Pancreas (tissue), 10 donors: ENCODE results near the gene AUTS2. TPM values are rescaled to one million over a fixed set of nuclear protein-coding genes. Genes with fewer than 3 reads are reported as not detected.
A peak's percentile ranks its signal among the peaks of the same experiment; 100 is the strongest.

Experiments
- ATAC-seq, 4 donors: fragments of 200-7000 bp; cut with Tn5 transposase; one replicate each; pipeline versions ENCODE4 v1.8.0 to v1.9.1; 2020; ENCODE audit warnings: mild to moderate bottlenecking in 4 of 4, moderate library complexity in 4 of 4
- DNase-seq, 6 donors: peaks; one replicate each; pipeline ENCODE4 v3.0.0-alpha.2; 2020
- FAIRE-seq: peaks from 2 replicates; lab custom pipeline; 2012; peaks lifted over from hg19 to GRCh38; lab: Jason Lieb, UNC
- H3K27ac ChIP-seq, 4 donors: fragments of 200-600 bp; sonication (generic); 1 replicate in 3 of 4; 2 replicates in 1 of 4; pipeline versions ENCODE4 v1.5.0 to v1.8.0; 2020
- H3K27me3 ChIP-seq, 4 donors: fragments of 200-600 bp; one replicate each; pipeline ENCODE4 v1.8.0; 2021
- H3K36me3 ChIP-seq, 3 donors: fragments of 200-600 bp; sonication (generic) in 1 of 3; one replicate each; pipeline versions ENCODE4 v1.5.0 to v1.8.0; 2020 to 2021
- H3K4me1 ChIP-seq, 3 donors: fragments of 200-600 bp; one replicate each; pipeline ENCODE4 v1.8.0; 2021
- H3K4me3 ChIP-seq, 4 donors: fragments of 200-600 bp; sonication (generic) in 2 of 4; one replicate each; pipeline versions ENCODE4 v1.5.0 to v1.8.0; 2020 to 2021
- H3K9me3 ChIP-seq, 4 donors: fragments of 200-600 bp; one replicate each; pipeline ENCODE4 v1.8.0; 2021
- WGBS, 2 donors: extraction: QIAGEN DNeasy Blood & Tissue Kit; methylation state at CpG; one replicate each; pipeline ENCODE4 v1.1.7; 2013; 5-methylcytosine and 5-hydroxymethylcytosine counted together
- intact Hi-C, 3 donors: fragments of 100-400 bp; cut with DNase I; formaldehyde crosslinking; loops; one replicate each; pipeline versions ENCODE4 v1.11.1 to v1.14.2; 2022
- polyA plus RNA-seq, 2 donors: library from polyadenylated mRNA; stranded (reverse); fragments of 200-250 nt; gene quantifications; one replicate each; pipeline ENCODE4 v1.2.3, GENCODE V29; 2013
- total RNA-seq, 6 donors: library from RNA; stranded (reverse); fragmentation: NEBNext Ultra II Directional in 4 of 6; extraction: Animal tissue kit (Norgen Biotek cat#: 25700) in 4 of 6; gene quantifications; one replicate each; pipeline versions ENCODE4 v1.2.1 to v1.2.4, GENCODE V29; 2021 to 2023
- TF ChIP-seq, protein P1 (sequence below), 4 donors: fragments of 200-600 bp; sonication (generic) in 3 of 4; IDR thresholded peaks; one replicate each; pipeline versions ENCODE4 v1.5.0 to v1.8.0; 2021; ENCODE audit warnings: antibody characterized with exemption in 4 of 4
- donor health status: healthy with polysubstance abuse.
- donor health status: DM: no; HTN: no; CAD: no; lungs with moderate emphysema.
- donor health status: DM: no; HTN: no; CAD: no.
- donor health status: control.
- donor health status: control.
- donor health status: Bipolar disorder and iron deficiency.
- donor health status: DM: yes; HTN: yes; CAD: no.
- donor health status: DM: no; HTN: no; CAD: no.
- donor health status: DM: no; HTN: no; CAD: no.
- donor health status: DM: yes; HTN: yes; CAD: no.

AUTS2 gene
- total and polyA plus RNA-seq, 8 donors, result 5.8 to 16.8 (median 9.9) TPM

DNA sequence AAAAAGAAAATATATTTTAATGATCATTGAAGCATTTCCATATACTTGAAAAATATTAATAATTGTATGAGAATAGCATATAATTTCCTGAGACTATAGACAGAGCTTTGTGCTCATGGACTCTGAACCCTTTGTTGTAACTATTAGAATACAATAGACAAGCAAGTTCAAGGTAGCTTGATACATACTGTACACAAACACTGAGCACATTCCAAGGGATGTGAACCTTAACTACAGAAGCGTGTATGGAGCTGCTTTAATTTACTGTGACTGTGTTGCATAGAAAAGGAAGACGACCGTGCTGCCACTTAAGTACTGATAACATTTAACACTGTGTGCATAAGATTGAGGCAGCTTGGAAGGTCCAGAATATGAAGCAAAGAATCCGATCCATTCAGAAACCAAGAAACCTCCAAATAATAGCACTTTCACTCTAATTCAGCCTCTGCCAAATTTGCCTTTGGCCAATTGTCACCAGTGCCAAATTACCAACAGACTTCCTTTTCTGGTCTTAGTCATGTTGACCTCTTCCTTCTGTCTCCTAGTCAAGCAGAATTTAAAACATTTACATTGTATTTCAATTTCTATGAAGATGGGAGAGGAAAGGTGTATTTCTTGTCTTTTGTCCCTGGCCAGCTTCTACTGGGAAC lies 967.6 kb downstream of the AUTS2 start:
- Histone ChIP-seq H3K4me1 (peaks cover 0 to 16% (median 0%) of the 10 kb centered on the region in 3 donors), H3K27me3 (no peaks in the 10 kb centered on the region), H3K27ac (no peak overlapping the region), H3K36me3 (no peaks in the 10 kb centered on the region), H3K4me3 (no peak overlapping the region), H3K9me3 (no peaks in the 10 kb centered on the region)
- no peak for DNase-seq
- 55 to 59% methylated on average over 4 of the region's 4 CpGs for WGBS, 2 donors
- intact Hi-C loops, result no loop called here
- FAIRE-seq, result no peak
- no peak for ATAC-seq
- TF ChIP-seq, protein P1, sequence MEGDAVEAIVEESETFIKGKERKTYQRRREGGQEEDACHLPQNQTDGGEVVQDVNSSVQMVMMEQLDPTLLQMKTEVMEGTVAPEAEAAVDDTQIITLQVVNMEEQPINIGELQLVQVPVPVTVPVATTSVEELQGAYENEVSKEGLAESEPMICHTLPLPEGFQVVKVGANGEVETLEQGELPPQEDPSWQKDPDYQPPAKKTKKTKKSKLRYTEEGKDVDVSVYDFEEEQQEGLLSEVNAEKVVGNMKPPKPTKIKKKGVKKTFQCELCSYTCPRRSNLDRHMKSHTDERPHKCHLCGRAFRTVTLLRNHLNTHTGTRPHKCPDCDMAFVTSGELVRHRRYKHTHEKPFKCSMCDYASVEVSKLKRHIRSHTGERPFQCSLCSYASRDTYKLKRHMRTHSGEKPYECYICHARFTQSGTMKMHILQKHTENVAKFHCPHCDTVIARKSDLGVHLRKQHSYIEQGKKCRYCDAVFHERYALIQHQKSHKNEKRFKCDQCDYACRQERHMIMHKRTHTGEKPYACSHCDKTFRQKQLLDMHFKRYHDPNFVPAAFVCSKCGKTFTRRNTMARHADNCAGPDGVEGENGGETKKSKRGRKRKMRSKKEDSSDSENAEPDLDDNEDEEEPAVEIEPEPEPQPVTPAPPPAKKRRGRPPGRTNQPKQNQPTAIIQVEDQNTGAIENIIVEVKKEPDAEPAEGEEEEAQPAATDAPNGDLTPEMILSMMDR (IDR thresholded peaks at IDR 0.05), result no peak

DNA sequence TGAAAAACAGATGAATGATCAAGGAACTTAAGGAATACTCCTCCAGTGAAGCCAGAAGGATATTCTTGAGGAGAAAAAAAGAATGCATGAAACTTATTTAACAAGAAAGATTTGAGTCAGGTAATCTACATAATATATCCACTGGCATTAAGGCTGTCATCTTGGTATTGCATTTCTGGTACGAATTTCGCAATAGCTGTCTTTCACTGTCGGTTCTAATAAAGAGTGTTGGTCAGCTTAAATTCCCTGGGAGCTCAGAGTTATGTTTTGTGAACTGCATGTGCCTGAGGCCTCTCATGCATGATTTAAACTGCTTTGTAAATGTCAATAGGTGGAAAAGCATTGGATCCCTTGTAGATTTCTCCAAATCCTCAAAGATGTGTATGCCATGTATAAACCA lies 968.4 kb downstream of the AUTS2 start:
- DNase-seq (no peak), FAIRE-seq (no peak), ATAC-seq (no peak)
- Histone ChIP-seq H3K36me3 (no peaks in the 10 kb centered on the region), H3K27ac (no peak overlapping the region), H3K27me3 (no peaks in the 10 kb centered on the region), H3K4me1 (peaks cover 0 to 17% (median 0%) of the 10 kb centered on the region in 3 donors), H3K9me3 (no peaks in the 10 kb centered on the region), H3K4me3 (no peak overlapping the region)
- 81 to 84% methylated on average over 3 of the region's 3 CpGs for WGBS, 2 donors
- intact Hi-C loops, result no loop called here
- TF ChIP-seq, protein P1 (IDR thresholded peaks at IDR 0.05), result no peak

DNA sequence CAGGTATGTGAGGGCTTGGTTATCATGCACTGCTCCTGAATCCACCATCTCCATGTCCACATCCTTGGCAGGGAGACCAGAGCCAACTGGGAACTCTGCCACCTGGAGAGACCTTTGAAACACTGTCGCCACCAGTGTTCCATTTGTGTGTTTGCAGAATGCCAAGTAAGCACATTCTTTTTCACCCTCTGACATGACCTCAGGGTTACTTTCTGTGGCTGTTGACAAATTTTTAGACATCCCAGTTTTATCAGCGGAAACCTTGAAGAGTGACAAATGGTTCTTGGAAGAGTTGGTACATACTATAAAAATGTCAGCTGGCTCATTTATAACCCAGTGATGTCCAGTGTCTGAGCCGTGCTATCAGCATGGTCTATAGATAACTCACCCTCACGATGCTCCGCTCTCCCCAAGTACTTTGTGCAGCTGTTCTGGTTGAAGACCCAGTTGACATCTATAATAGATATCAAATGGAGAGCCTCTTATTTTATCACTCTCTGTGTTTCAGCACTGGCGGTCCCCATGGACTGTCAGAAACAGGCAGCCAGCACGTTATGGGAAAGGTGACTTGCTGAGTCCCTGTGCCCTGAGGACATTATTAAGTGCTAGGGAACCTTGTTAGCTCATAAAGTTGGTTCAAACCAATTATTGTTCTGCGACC lies 970.5 kb downstream of the AUTS2 start:
- peak in 5 of 6 donors; percentile 54 to 70 (median 66) for DNase-seq
- Histone ChIP-seq H3K9me3 (no peaks in the 10 kb centered on the region), H3K4me1 (peaks cover 0 to 20% (median 0%) of the 10 kb centered on the region in 3 donors), H3K27me3 (no peaks in the 10 kb centered on the region), H3K27ac (no peak overlapping the region), H3K4me3 (no peak overlapping the region), H3K36me3 (no peaks in the 10 kb centered on the region)
- intact Hi-C loops, result no loop called here
- peak; percentile 82 to 92 (median 88) for ATAC-seq
- FAIRE-seq, result no peak
- TF ChIP-seq, protein P1 (IDR thresholded peaks at IDR 0.05), result no peak
- WGBS, 2 donors, result 21 to 33% methylated on average over 8 of the region's 8 CpGs

DNA sequence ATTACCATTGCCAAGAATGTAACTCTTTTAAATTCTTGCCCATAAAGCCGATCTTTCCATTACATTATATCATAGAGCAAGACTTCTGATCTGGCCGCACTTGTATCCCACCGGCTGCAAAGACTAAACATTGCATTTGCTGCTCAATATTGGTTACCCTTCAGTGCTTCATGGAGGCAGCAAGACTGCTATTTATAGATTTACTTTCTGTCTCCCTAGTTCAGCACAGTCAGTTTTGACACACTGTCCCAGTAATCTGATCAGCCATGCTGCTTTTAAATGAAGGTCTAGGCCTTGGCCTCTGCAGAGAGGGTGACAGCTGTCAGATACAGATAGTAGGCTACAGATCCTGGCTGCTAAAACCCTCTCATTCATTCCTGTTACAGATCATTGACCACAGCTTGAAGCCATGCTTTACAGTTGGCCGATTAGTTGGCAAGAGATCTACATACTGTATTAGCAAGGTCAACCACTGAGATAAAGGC lies 971.1 kb downstream of the AUTS2 start:
- TF ChIP-seq, protein P1 (IDR thresholded peaks at IDR 0.05), result no peak
- WGBS, 2 donors, result 40 to 50% methylated on average over 4 of the region's 4 CpGs
- FAIRE-seq (no peak), ATAC-seq (peak in 3 of 4 donors; percentile 24 to 65 (median 50)), DNase-seq (no peak)
- Histone ChIP-seq H3K4me1 (peaks cover 0 to 20% (median 0%) of the 10 kb centered on the region in 3 donors), H3K36me3 (no peaks in the 10 kb centered on the region), H3K27ac (no peak overlapping the region), H3K27me3 (no peaks in the 10 kb centered on the region), H3K4me3 (no peak overlapping the region), H3K9me3 (no peaks in the 10 kb centered on the region)
- intact Hi-C loops, result no loop called here
